Measurements from ENCODE around the gene SLC22A5. TPM values are rescaled to one million over a fixed set of nuclear protein-coding genes. Genes with fewer than 3 reads are reported as not detected.

SLC22A5 gene
- total RNA-seq, 2 donors from 2014 or later: 26.2 to 37.5 TPM

GRCh38 chr5:132419502-132420468, 50.3 kb downstream of the SLC22A5 start:
- no peaks in the 10 kb centered on the region for H3K9me3 ChIP-seq
- peak overlapping the region in 1 of 2 donors; percentile 50 for H3K27ac ChIP-seq
- DNase-seq (ENCODE audit: low spot score): peak; percentile 67
- WGBS: 26% methylated on average over 12 of the region's 12 CpGs
- no peaks in the 10 kb centered on the region for H3K27me3 ChIP-seq (replicated peaks; ENCODE audit: insufficient read depth)
- intact Hi-C loops (cut with DNase I): loop anchor here (2.0 kb wide), 2 partner anchors 71 to 81 kb away; partner anchors contain the start of gene IRF1
- no peaks in the 10 kb centered on the region for H3K36me3 ChIP-seq
- TF ChIP-seq POLR2A (IDR thresholded peaks at IDR 0.05) (no peak), POLR2AphosphoS5 (IDR thresholded peaks at IDR 0.05) (peak; percentile 62), CTCF (IDR thresholded peaks at IDR 0.05) (peak; percentile 83 to 91 (median 88))
- no peak overlapping the region for H3K4me3 ChIP-seq
- H3K4me1 ChIP-seq (replicated peaks): peaks cover 11% of the 10 kb centered on the region

- TF ChIP-seq CTCF (IDR thresholded peaks at IDR 0.05): no peak
- no peak for TF ChIP-seq POLR2A (IDR thresholded peaks at IDR 0.05)
- no peak for TF ChIP-seq POLR2AphosphoS5 (IDR thresholded peaks at IDR 0.05)
- H3K27me3 ChIP-seq (replicated peaks; ENCODE audit: insufficient read depth): no peaks in the 10 kb centered on the region
- no peaks in the 10 kb centered on the region for H3K9me3 ChIP-seq
- H3K4me3 ChIP-seq: no peak overlapping the region
- 40% methylated on average over 7 of the region's 7 CpGs for WGBS
- intact Hi-C loops (cut with DNase I): no loop called here
- DNase-seq (ENCODE audit: low spot score): no peak
- H3K36me3 ChIP-seq: no peaks in the 10 kb centered on the region
- H3K4me1 ChIP-seq (replicated peaks): peaks cover 9% of the 10 kb centered on the region
- H3K27ac ChIP-seq: peak overlapping the region; percentile 14 to 16
Measured at GRCh38 chr5:132420706-132421272, 51.3 kb downstream of the SLC22A5 start.

GRCh38 chr5:132421462-132421861, 52.0 kb downstream of the SLC22A5 start:
- no peak for DNase-seq (ENCODE audit: low spot score)
- Histone ChIP-seq H3K4me3 (no peak overlapping the region), H3K4me1 (replicated peaks) (peaks cover 10% of the 10 kb centered on the region), H3K9me3 (no peaks in the 10 kb centered on the region), H3K36me3 (no peaks in the 10 kb centered on the region), H3K27me3 (replicated peaks; ENCODE audit: insufficient read depth) (no peaks in the 10 kb centered on the region), H3K27ac (peak overlapping the region; percentile 14 to 16)
- WGBS: 91% methylated on average over 3 of the region's 3 CpGs
- TF ChIP-seq POLR2AphosphoS5 (IDR thresholded peaks at IDR 0.05) (no peak), CTCF (IDR thresholded peaks at IDR 0.05) (no peak), POLR2A (IDR thresholded peaks at IDR 0.05) (no peak)
- intact Hi-C loops (cut with DNase I): no loop called here

- TF ChIP-seq POLR2AphosphoS5 (IDR thresholded peaks at IDR 0.05): no peak
- no peak for TF ChIP-seq POLR2A (IDR thresholded peaks at IDR 0.05)
- no peak for TF ChIP-seq CTCF (IDR thresholded peaks at IDR 0.05)
- no peaks in the 10 kb centered on the region for H3K27me3 ChIP-seq (replicated peaks; ENCODE audit: insufficient read depth)
- H3K9me3 ChIP-seq: no peaks in the 10 kb centered on the region
- no peak overlapping the region for H3K4me3 ChIP-seq
- intact Hi-C loops (cut with DNase I): no loop called here
- WGBS: 54% methylated on average over 5 of the region's 5 CpGs
- H3K4me1 ChIP-seq (replicated peaks): peaks cover 22% of the 10 kb centered on the region
- no peak overlapping the region for H3K27ac ChIP-seq
- DNase-seq (ENCODE audit: low spot score): no peak
- H3K36me3 ChIP-seq: no peaks in the 10 kb centered on the region
Measured at GRCh38 chr5:132422720-132423437, 53.4 kb downstream of the SLC22A5 start.

Data from prostate gland (tissue), 2 donors.